ENCODE results near the gene CAMK4.

DNA sequence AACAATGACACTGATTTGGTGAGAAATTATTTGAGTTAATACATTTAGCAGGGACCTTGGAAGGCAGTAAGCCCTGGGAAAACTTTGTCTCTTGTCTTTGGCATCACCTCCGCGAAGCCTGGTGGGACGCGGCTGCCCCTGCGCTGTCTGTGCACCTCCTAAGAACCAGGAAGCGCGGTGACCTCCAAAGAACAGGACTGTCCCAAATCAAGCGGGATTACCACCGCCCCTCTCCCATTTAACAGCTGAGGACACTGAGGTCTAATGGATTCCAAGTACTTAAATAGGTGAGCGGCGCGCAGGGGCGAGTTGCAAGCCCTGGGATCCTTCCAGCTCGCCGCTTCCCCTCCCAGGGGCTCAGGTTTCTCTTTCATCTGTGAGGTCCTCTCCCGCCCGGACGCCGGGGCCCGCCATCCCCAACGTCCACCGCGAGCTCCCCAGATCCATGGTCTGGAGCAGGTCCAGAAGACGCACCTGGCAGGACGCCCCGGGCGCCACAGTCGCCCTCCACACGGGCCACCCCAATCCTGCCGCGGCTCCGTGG lies 287.7 kb downstream of the CAMK4 start:
- TF ChIP-seq, protein P1, sequence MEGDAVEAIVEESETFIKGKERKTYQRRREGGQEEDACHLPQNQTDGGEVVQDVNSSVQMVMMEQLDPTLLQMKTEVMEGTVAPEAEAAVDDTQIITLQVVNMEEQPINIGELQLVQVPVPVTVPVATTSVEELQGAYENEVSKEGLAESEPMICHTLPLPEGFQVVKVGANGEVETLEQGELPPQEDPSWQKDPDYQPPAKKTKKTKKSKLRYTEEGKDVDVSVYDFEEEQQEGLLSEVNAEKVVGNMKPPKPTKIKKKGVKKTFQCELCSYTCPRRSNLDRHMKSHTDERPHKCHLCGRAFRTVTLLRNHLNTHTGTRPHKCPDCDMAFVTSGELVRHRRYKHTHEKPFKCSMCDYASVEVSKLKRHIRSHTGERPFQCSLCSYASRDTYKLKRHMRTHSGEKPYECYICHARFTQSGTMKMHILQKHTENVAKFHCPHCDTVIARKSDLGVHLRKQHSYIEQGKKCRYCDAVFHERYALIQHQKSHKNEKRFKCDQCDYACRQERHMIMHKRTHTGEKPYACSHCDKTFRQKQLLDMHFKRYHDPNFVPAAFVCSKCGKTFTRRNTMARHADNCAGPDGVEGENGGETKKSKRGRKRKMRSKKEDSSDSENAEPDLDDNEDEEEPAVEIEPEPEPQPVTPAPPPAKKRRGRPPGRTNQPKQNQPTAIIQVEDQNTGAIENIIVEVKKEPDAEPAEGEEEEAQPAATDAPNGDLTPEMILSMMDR (IDR thresholded peaks at IDR 0.05) = no peak
- no peak for TF ChIP-seq POLR2A (IDR thresholded peaks at IDR 0.05)
- no peak for TF ChIP-seq EP300 (IDR thresholded peaks at IDR 0.05)
